AG10803 (cell line): ENCODE measurements around the gene ADRB2.

ENCODE experiments used
- DNase-seq: peaks from one replicate; pipeline ENCODE4 v3.0.0; 2010; ENCODE audit warnings: low read depth
- H3K4me3 ChIP-seq: 2 replicates; pipeline ENCODE4 v1.5.1; 2011; ENCODE audit warnings: mild to moderate bottlenecking, low read length, control low read depth
- CTCF ChIP-seq: conservative IDR thresholded peaks from 2 replicates; pipeline ENCODE4 v1.5.1; 2011; ENCODE audit warnings: mild to moderate bottlenecking, low read length, control low read depth, inconsistent platforms

The ADRB2 gene

GRCh38 chr5:148844433-148845280 is 18.2 kb downstream of the ADRB2 start:
- H3K4me3 ChIP-seq = no peak overlapping the region
- no peak for DNase-seq
- no peak; the same call in 1 of the 2 replicates for TF ChIP-seq CTCF

- DNase-seq = no peak
- TF ChIP-seq CTCF = no peak
- H3K4me3 ChIP-seq = no peak overlapping the region
Observed at GRCh38 chr5:148846930-148847329, 20.5 kb downstream of the ADRB2 start.

GRCh38 chr5:148847456-148847855 is 21.0 kb downstream of the ADRB2 start:
- no peak overlapping the region for H3K4me3 ChIP-seq
- TF ChIP-seq CTCF = no peak
- DNase-seq = no peak

- no peak for TF ChIP-seq CTCF
- no peak overlapping the region for H3K4me3 ChIP-seq
Observed at GRCh38 chr5:148848393-148849031, 22.1 kb downstream of the ADRB2 start.

GRCh38 chr5:148849461-148849860 is 23.1 kb downstream of the ADRB2 start:
- no peak overlapping the region for H3K4me3 ChIP-seq
- DNase-seq = no peak
- TF ChIP-seq CTCF = no peak

More at GRCh38 chr5:148848393-148849031, 22.1 kb downstream of the ADRB2 start:
- DNase-seq = no peak

- H3K4me3 ChIP-seq = no peak overlapping the region
- TF ChIP-seq CTCF = no peak
- DNase-seq = no peak
Observed at GRCh38 chr5:148850836-148851235, 24.4 kb downstream of the ADRB2 start.

- no peak overlapping the region for H3K4me3 ChIP-seq
- no peak for TF ChIP-seq CTCF
- DNase-seq = no peak
Observed at GRCh38 chr5:148853868-148854267, 27.5 kb downstream of the ADRB2 start.
